HEK293 (cell line): ENCODE data around the gene AFF4.

Experiments
- CTCF ChIA-PET: fragments of 350-600 bp; formaldehyde crosslinking; extraction: SDS; loops from one replicate; lab custom pipeline; 2021; ENCODE audit warnings: antibody characterized with exemption; lab: Yijun Ruan, JAX
- POLR2A ChIA-PET: fragments of 300-600 bp; formaldehyde crosslinking; extraction: SDS; loops from one replicate; lab custom pipeline; 2020; ENCODE audit warnings: antibody characterized with exemption, inconsistent platforms; lab: Yijun Ruan, JAX
- H3K27ac ChIP-seq: fragments of 200-500 bp; sonication (Bioruptor generic); 2 replicates; pipeline ENCODE4 v1.5.1; 2014; ENCODE audit warnings: low read depth, low read length, control low read depth, inconsistent platforms; ENCODE audit errors: extremely low read depth
- H3K36me3 ChIP-seq, 2 experiments: fragments of 200-500 bp in 1 of 2; sonication (Bioruptor generic) in 1 of 2; 1 replicate in 1 of 2; 2 replicates in 1 of 2; pipeline ENCODE4 v1.5.1; 2014 to 2017; ENCODE audit warnings: inconsistent platforms in 2 of 2, low read length in 2 of 2; ENCODE audit not compliant: control insufficient read depth in 2 of 2, insufficient read depth in 1 of 2
- H3K4me1 ChIP-seq: fragments of 200-500 bp; sonication (Bioruptor generic); 2 replicates; pipeline ENCODE4 v1.5.1; 2014; ENCODE audit warnings: mild to moderate bottlenecking, low read length, inconsistent platforms; ENCODE audit not compliant: control insufficient read depth, insufficient read depth
- H3K4me3 ChIP-seq: 2 replicates; pipeline ENCODE4 v1.5.1; 2011; ENCODE audit warnings: low read depth, mild to moderate bottlenecking, control low read depth, low read length, moderate library complexity
- H3K9me3 ChIP-seq: fragments of 200-500 bp; sonication (Bioruptor generic); 2 replicates; pipeline ENCODE4 v1.5.1; 2014; ENCODE audit warnings: low read depth, low read length, inconsistent platforms; ENCODE audit not compliant: control insufficient read depth, insufficient read depth
- ZFHX2 ChIP-seq: fragments of 450-650 bp; formaldehyde crosslinking; conservative IDR thresholded peaks from 2 replicates; pipeline ENCODE4 v1.5.1; 2016; ENCODE audit warnings: missing biosample characterization, missing genetic modification characterization
- ZNF248 ChIP-seq: fragments of 450-650 bp; formaldehyde crosslinking; IDR thresholded peaks from 2 replicates; pipeline ENCODE4 v1.5.1; 2017; ENCODE audit warnings: missing biosample characterization, missing genetic modification characterization
- ZNF394 ChIP-seq: fragments of 450-650 bp; formaldehyde crosslinking; IDR thresholded peaks from 2 replicates; pipeline ENCODE4 v1.5.1; 2016; ENCODE audit warnings: missing biosample characterization, missing genetic modification characterization, mild to moderate bottlenecking, moderate library complexity, borderline replicate concordance
- ZNF664 ChIP-seq: fragments of 450-650 bp; formaldehyde crosslinking; IDR thresholded peaks from 2 replicates; pipeline ENCODE4 v1.5.1; 2016; ENCODE audit warnings: missing biosample characterization, missing genetic modification characterization
- ZNF677 ChIP-seq: fragments of 450-650 bp; IDR thresholded peaks from 2 replicates; pipeline ENCODE4 v1.5.0; 2018; ENCODE audit warnings: missing biosample characterization, mild to moderate bottlenecking, missing genetic modification characterization, moderate library complexity
- TF ChIP-seq, protein P1 (sequence below): fragments of 450-650 bp; formaldehyde crosslinking; conservative IDR thresholded peaks from 2 replicates; pipeline ENCODE4 v1.5.1; 2016; ENCODE audit warnings: low read depth, missing biosample characterization, missing genetic modification characterization
- TF ChIP-seq, protein P2 (sequence below): fragments of 450-650 bp; formaldehyde crosslinking; IDR thresholded peaks from 2 replicates; pipeline ENCODE4 v1.5.1; 2016; ENCODE audit warnings: missing biosample characterization, missing genetic modification characterization

AFF4 gene

GRCh38 chr5:132828846-132829494 lies 134.5 kb downstream of the AFF4 start:
- ChIA-PET CTCF (interaction anchor here (0.6 to 4.8 kb wide), 13 partner anchors 9 to 303 kb away, joined by 3 to 29 read pairs (median 4); partner anchors contain the start of genes CCNI2, GDF9 and UQCRQ), POLR2A (interaction anchor here (0.6 to 2.6 kb wide), 3 partner anchors 19 to 38 kb away, joined by 3 to 10 read pairs (median 5); partner anchors contain the start of genes GDF9 and UQCRQ)
- H3K27ac ChIP-seq = no peak overlapping the region

GRCh38 chr5:132827943-132828673 lies 135.3 kb downstream of the AFF4 start:
- H3K4me1 ChIP-seq = no peaks in the 10 kb centered on the region
- H3K9me3 ChIP-seq = no peaks in the 10 kb centered on the region
- ChIA-PET POLR2A (interaction anchor here (0.8 to 2.6 kb wide), 2 partner anchors 8 to 38 kb away, joined by 3 to 10 read pairs; partner anchors contain the start of genes GDF9 and UQCRQ), CTCF (interaction anchor here (0.6 to 4.8 kb wide), 8 partner anchors 8 to 326 kb away, joined by 3 to 29 read pairs (median 4); partner anchors contain the start of gene CCNI2)
- no peak overlapping the region for H3K4me3 ChIP-seq
- no peak overlapping the region for H3K27ac ChIP-seq
- peaks cover 0 to 33% of the 10 kb centered on the region in 2 experiments; a peak in 1 of 3 replicates for H3K36me3 ChIP-seq
- TF ChIP-seq ZNF677 (tag by site-specific recombination) (no peak), ZFHX2 (peak; percentile 65)

More at GRCh38 chr5:132828846-132829494, 134.5 kb downstream of the AFF4 start:
- TF ChIP-seq ZNF664 (tag by site-specific recombination) (no peak), ZNF394 (tag by site-specific recombination) (peak; percentile 69)
- no peaks in the 10 kb centered on the region for H3K4me1 ChIP-seq
- H3K4me3 ChIP-seq = no peak overlapping the region
- H3K9me3 ChIP-seq = no peaks in the 10 kb centered on the region
- H3K36me3 ChIP-seq = peaks cover 0 to 27% of the 10 kb centered on the region in 2 experiments; a peak in 1 of 3 replicates

- H3K4me3 ChIP-seq = no peak overlapping the region
- POLR2A ChIA-PET = no interaction called here
- no peaks in the 10 kb centered on the region for H3K9me3 ChIP-seq
- no peak overlapping the region for H3K27ac ChIP-seq
- H3K36me3 ChIP-seq = peaks cover 0 to 38% of the 10 kb centered on the region in 2 experiments; a peak in 1 of 3 replicates
- TF ChIP-seq, protein P1, sequence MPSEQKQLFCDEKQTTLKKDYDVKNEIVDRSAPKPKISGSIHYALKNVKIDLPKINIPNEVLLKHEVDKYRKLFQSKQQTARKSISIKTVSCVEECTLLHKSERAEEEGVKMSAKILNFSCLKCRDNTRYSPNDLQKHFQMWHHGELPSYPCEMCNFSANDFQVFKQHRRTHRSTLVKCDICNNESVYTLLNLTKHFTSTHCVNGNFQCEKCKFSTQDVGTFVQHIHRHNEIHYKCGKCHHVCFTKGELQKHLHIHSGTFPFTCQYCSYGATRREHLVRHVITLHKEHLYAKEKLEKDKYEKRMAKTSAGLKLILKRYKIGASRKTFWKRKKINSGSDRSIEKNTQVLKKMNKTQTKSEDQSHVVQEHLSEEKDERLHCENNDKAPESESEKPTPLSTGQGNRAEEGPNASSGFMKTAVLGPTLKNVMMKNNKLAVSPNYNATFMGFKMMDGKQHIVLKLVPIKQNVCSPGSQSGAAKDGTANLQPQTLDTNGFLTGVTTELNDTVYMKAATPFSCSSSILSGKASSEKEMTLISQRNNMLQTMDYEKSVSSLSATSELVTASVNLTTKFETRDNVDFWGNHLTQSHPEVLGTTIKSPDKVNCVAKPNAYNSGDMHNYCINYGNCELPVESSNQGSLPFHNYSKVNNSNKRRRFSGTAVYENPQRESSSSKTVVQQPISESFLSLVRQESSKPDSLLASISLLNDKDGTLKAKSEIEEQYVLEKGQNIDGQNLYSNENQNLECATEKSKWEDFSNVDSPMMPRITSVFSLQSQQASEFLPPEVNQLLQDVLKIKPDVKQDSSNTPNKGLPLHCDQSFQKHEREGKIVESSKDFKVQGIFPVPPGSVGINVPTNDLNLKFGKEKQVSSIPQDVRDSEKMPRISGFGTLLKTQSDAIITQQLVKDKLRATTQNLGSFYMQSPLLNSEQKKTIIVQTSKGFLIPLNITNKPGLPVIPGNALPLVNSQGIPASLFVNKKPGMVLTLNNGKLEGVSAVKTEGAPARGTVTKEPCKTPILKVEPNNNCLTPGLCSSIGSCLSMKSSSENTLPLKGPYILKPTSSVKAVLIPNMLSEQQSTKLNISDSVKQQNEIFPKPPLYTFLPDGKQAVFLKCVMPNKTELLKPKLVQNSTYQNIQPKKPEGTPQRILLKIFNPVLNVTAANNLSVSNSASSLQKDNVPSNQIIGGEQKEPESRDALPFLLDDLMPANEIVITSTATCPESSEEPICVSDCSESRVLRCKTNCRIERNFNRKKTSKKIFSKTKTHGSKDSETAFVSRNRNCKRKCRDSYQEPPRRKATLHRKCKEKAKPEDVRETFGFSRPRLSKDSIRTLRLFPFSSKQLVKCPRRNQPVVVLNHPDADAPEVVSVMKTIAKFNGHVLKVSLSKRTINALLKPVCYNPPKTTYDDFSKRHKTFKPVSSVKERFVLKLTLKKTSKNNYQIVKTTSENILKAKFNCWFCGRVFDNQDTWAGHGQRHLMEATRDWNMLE (tag by site-specific recombination) = no peak
- TF ChIP-seq, protein P2, sequence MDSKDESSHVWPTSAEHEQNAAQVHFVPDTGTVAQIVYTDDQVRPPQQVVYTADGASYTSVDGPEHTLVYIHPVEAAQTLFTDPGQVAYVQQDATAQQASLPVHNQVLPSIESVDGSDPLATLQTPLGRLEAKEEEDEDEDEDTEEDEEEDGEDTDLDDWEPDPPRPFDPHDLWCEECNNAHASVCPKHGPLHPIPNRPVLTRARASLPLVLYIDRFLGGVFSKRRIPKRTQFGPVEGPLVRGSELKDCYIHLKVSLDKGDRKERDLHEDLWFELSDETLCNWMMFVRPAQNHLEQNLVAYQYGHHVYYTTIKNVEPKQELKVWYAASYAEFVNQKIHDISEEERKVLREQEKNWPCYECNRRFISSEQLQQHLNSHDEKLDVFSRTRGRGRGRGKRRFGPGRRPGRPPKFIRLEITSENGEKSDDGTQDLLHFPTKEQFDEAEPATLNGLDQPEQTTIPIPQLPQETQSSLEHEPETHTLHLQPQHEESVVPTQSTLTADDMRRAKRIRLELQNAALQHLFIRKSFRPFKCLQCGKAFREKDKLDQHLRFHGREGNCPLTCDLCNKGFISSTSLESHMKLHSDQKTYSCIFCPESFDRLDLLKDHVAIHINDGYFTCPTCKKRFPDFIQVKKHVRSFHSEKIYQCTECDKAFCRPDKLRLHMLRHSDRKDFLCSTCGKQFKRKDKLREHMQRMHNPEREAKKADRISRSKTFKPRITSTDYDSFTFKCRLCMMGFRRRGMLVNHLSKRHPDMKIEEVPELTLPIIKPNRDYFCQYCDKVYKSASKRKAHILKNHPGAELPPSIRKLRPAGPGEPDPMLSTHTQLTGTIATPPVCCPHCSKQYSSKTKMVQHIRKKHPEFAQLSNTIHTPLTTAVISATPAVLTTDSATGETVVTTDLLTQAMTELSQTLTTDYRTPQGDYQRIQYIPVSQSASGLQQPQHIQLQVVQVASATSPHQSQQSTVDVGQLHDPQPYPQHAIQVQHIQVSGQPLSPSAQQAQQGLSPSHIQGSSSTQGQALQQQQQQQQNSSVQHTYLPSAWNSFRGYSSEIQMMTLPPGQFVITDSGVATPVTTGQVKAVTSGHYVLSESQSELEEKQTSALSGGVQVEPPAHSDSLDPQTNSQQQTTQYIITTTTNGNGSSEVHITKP (tag by site-specific recombination) = peak; percentile 39; the same call in 1 of the 2 replicates
- TF ChIP-seq ZNF248 = no peak
- TF ChIP-seq, all 188 proteins: peak for 1
- H3K4me1 ChIP-seq = no peaks in the 10 kb centered on the region
- CTCF ChIA-PET = interaction anchor here (0.6 to 4.8 kb wide), 2 partner anchors 34 to 56 kb away, joined by 3 to 20 read pairs; no protein-coding TSS in a partner anchor
These were observed 136.9 kb downstream of the AFF4 start for GRCh38 chr5:132826424-132827082.
